ENCODE data around the gene RAB34. TPM values are rescaled to one million over a fixed set of nuclear protein-coding genes. Genes with fewer than 3 reads are reported as not detected.

The RAB34 gene, protein sequence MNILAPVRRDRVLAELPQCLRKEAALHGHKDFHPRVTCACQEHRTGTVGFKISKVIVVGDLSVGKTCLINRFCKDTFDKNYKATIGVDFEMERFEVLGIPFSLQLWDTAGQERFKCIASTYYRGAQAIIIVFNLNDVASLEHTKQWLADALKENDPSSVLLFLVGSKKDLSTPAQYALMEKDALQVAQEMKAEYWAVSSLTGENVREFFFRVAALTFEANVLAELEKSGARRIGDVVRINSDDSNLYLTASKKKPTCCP
- total RNA-seq: 100 to 1,000 TPM in 1 of 7 donors, 10 to 100 TPM in 6; 31.4 to 111 (median 49.4) TPM
- polyA plus RNA-seq: 10 to 100 TPM; 45.6 to 59.5 (median 56.6) TPM
- long read RNA-seq, donor 1, transcript RAB34-204 (10 exons, 1,766 nt): major isoform, 11 of 52 reads
- long read RNA-seq, donor 1, partial matches to known transcripts: 34 of 52 reads
- long read RNA-seq, donor 1, other reads (novel, unspliced or antisense): 0 of 52 reads
- long read RNA-seq, donor 2, transcript RAB34-204 (10 exons, 1,766 nt): major isoform, 8 of 21 reads
- long read RNA-seq, donor 2, partial matches to known transcripts: 9 of 21 reads
- long read RNA-seq, donor 2, other reads (novel, unspliced or antisense): 0 of 21 reads

DNA sequence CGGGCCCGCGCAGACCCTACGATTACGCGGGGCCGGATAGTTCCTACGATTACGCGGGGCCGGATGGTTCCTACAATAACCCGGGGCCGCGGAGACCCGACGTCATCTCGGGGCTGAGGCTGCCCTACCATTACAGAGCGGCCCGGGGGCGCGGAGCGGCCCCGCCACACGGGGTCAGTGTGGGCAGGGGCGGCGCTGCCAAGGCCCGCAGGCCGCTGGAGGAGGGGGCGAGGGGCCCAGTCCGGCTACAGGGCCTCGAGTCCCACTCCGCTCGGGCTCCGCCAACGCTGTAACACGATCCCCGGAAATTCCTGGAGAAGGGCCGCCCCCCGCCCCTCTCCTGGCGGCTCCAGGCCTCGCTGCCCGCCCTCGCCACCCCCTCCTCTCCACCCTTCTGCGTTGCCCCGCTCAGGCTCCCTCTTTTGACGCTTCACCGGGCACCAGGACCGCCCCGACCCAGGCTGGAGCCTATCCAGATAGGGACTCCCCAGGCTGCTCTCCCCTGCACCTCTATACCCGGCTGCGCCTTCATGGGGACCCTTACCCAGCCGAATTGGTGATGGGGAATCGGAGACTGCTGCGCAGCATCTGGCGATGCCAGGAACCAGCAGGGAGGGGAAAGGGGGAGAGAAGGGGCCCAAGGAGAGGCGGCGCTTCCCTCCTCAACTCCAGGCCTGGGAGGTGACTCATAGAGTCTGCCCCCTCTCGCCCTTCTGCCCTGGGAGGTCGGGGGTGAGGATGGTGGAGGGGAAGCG lies at the start of gene RAB34:
RAB34 (minus strand) TSS at position 291 of the 755 bp plus-strand sequence. CDS start 602 bp downstream, outside the sequence.
- H3K4me1 ChIP-seq: peaks cover 36 to 70% (median 62%) of the 10 kb centered on the region in 6 donors
- H3K27ac ChIP-seq: peak within 1 kb of the TSS; percentile 71 to 92 (median 89)
- H3K27me3 ChIP-seq (replicated peaks in 1 of 7): peaks cover 0 to 18% (median 11%) of the 10 kb centered on the region in 7 donors
- peaks cover 0 to 41% (median 23%) of the 10 kb centered on the region in 6 donors for H3K36me3 ChIP-seq
- intact Hi-C loops (cut with DNase I; ENCODE audit: low total_unique reads): no loop called here
- peak; percentile 89 for DNase-seq
- no peaks in the 10 kb centered on the region for H3K9me3 ChIP-seq
- 7 to 30% (median 12%) methylated on average over 16 to 60 of the region's 60 CpGs for WGBS, 5 donors
- TF ChIP-seq, protein P1, sequence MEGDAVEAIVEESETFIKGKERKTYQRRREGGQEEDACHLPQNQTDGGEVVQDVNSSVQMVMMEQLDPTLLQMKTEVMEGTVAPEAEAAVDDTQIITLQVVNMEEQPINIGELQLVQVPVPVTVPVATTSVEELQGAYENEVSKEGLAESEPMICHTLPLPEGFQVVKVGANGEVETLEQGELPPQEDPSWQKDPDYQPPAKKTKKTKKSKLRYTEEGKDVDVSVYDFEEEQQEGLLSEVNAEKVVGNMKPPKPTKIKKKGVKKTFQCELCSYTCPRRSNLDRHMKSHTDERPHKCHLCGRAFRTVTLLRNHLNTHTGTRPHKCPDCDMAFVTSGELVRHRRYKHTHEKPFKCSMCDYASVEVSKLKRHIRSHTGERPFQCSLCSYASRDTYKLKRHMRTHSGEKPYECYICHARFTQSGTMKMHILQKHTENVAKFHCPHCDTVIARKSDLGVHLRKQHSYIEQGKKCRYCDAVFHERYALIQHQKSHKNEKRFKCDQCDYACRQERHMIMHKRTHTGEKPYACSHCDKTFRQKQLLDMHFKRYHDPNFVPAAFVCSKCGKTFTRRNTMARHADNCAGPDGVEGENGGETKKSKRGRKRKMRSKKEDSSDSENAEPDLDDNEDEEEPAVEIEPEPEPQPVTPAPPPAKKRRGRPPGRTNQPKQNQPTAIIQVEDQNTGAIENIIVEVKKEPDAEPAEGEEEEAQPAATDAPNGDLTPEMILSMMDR (IDR thresholded peaks at IDR 0.05 in 8 of 11, conservative IDR thresholded peaks at IDR 0.05 in 3 of 11): peak in 4 of 11 experiments; percentile 10 to 49 (median 32)
- TF ChIP-seq POLR2A (IDR thresholded peaks at IDR 0.05) (no peak), POLR2AphosphoS5 (IDR thresholded peaks at IDR 0.05) (peak; percentile 4 to 74 (median 45))
- H3K4me3 ChIP-seq: peak within 1 kb of the TSS; percentile 11 to 79 (median 42)

DNA sequence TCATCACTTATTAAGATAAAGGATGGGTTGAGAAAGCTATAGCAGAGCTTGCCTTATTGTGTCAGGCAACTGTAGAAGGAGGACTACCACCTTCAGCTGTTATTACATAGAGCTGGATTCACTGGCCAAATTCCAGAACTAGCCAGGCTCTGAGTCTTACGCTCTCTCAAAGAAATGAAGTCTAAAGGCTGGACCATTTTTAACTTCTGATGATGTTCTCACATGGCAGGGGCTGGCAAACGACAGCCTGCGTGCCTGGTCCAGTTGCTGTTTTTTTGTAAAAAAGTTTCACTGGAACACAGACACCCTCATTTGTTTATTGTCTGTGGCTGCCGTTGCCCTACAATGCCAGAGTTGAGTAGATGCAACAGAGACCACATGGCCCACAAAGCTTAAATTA lies 47.4 kb upstream of the RAB34 start:
- H3K9me3 ChIP-seq: no peaks in the 10 kb centered on the region
- H3K36me3 ChIP-seq: peaks cover 0 to 70% (median 18%) of the 10 kb centered on the region in 6 donors
- H3K4me1 ChIP-seq: peaks cover 12 to 35% (median 27%) of the 10 kb centered on the region in 6 donors
- no peak overlapping the region for H3K27ac ChIP-seq
- no peak overlapping the region for H3K4me3 ChIP-seq
- TF ChIP-seq, protein P1 (IDR thresholded peaks at IDR 0.05 in 8 of 11, conservative IDR thresholded peaks at IDR 0.05 in 3 of 11): no peak
- no peak for TF ChIP-seq POLR2A (IDR thresholded peaks at IDR 0.05)
- no peak for TF ChIP-seq POLR2AphosphoS5 (IDR thresholded peaks at IDR 0.05)
- intact Hi-C loops (cut with DNase I; ENCODE audit: low total_unique reads): loop anchor here (10.0 kb wide), 2 partner anchors 50 to 150 kb away; no protein-coding TSS in a partner anchor
- no peaks in the 10 kb centered on the region for H3K27me3 ChIP-seq (replicated peaks in 1 of 7)
- 80 to 93% (median 91%) methylated on average over 4 of the region's 4 CpGs for WGBS, 5 donors
- DNase-seq: no peak

DNA sequence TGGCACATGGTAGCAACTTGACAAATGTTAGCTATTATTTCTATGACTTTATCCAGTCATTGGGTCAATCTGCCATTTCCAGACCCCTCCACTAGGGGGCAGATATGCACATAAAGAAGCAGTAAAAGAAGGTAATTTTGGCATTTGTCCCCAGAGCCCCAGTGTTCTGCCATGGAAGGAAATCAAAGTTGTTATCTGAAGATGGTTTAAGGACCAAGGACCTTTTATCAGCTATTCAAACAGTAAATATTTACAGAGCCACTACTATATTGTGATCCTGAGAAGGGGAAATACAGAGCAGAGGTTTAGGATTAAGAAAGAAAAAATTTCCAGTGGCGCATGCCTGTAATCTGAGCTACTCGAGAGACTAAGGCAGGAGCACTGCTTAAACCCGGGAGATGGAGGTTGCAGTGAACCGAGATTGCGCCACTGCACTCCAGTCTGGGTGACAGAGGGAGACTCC lies 46.2 kb upstream of the RAB34 start:
- intact Hi-C loops (cut with DNase I; ENCODE audit: low total_unique reads): loop anchor here (10.0 kb wide), 2 partner anchors 51 to 151 kb away; no protein-coding TSS in a partner anchor
- DNase-seq: no peak
- Histone ChIP-seq H3K27ac (no peak overlapping the region), H3K36me3 (peaks cover 0 to 82% (median 27%) of the 10 kb centered on the region in 6 donors), H3K9me3 (no peaks in the 10 kb centered on the region), H3K4me1 (peaks cover 12 to 39% (median 27%) of the 10 kb centered on the region in 6 donors), H3K4me3 (no peak overlapping the region), H3K27me3 (replicated peaks in 1 of 7) (no peaks in the 10 kb centered on the region)
- WGBS, 5 donors: 68 to 74% (median 70%) methylated on average over 5 of the region's 5 CpGs
- TF ChIP-seq, protein P1 (IDR thresholded peaks at IDR 0.05 in 8 of 11, conservative IDR thresholded peaks at IDR 0.05 in 3 of 11): peak; percentile 82 to 94 (median 89)
- no peak for TF ChIP-seq POLR2AphosphoS5 (IDR thresholded peaks at IDR 0.05)
